CD4-positive, CD25-positive, alpha-beta regulatory T cell (primary cell): ENCODE data around the gene CARM1. TPM values are rescaled to one million over a fixed set of nuclear protein-coding genes. Genes with fewer than 3 reads are reported as not detected.

Source experiments
- ATAC-seq, 2 donors: fragments of 150-1000 bp; cut with Tn5 transposase; one replicate each; pipeline ENCODE4 v1.10.0; 2021; ENCODE audit warnings: low read depth in 2 of 2, moderate number of reproducible peaks in 2 of 2, moderate library complexity in 1 of 2
- DNase-seq, 3 donors: peaks; one replicate each; pipeline versions ENCODE4 v3.0.0 to v3.0.0-alpha.2; 2012 to 2022; ENCODE audit warnings: mixed read lengths in 1 of 3
- H3K27ac ChIP-seq: one replicate; pipeline ENCODE4 v1.7.0; 2013; ENCODE audit warnings: mild to moderate bottlenecking, low read length; ENCODE audit not compliant: insufficient read depth, poor library complexity, severe bottlenecking
- H3K27me3 ChIP-seq: one replicate; pipeline ENCODE4 v1.7.0; 2013; ENCODE audit warnings: low read length; ENCODE audit not compliant: control insufficient read depth, insufficient read depth
- H3K36me3 ChIP-seq: one replicate; pipeline ENCODE4 v1.7.0; 2013; ENCODE audit warnings: mild to moderate bottlenecking, low read length, moderate library complexity; ENCODE audit not compliant: control insufficient read depth, insufficient read depth
- H3K4me1 ChIP-seq: 2 replicates; pipeline ENCODE4 v1.7.0; 2013; ENCODE audit warnings: mild to moderate bottlenecking, low read length; ENCODE audit not compliant: insufficient read depth, control insufficient read depth, poor library complexity, severe bottlenecking
- H3K4me3 ChIP-seq: one replicate; pipeline ENCODE4 v1.7.0; 2013; ENCODE audit warnings: low read depth, mild to moderate bottlenecking, low read length, moderate library complexity
- H3K9me3 ChIP-seq, 2 experiments: 1 replicate in 1 of 2; 2 replicates in 1 of 2; pipeline ENCODE4 v1.7.0; 2013; ENCODE audit warnings: low read length in 2 of 2, mild to moderate bottlenecking in 1 of 2, moderate library complexity in 1 of 2; ENCODE audit not compliant: control insufficient read depth in 2 of 2
- H3K27ac Mint-ChIP-seq, 3 donors: one replicate each; pipeline ENCODE4 v1.8.0; 2020 to 2022; ENCODE audit warnings: mild to moderate bottlenecking in 3 of 3, mixed read lengths in 3 of 3, moderate library complexity in 2 of 3
- H3K27me3 Mint-ChIP-seq: one replicate; pipeline ENCODE4 v1.8.0; 2022; ENCODE audit warnings: mild to moderate bottlenecking, mixed read lengths
- H3K36me3 Mint-ChIP-seq: one replicate; pipeline ENCODE4 v1.8.0; 2020; ENCODE audit warnings: mixed read lengths
- H3K4me1 Mint-ChIP-seq, 4 donors: one replicate each; pipeline ENCODE4 v1.8.0; 2020 to 2022; ENCODE audit warnings: mixed read lengths in 4 of 4, mild to moderate bottlenecking in 1 of 4
- H3K4me3 Mint-ChIP-seq, 4 donors: one replicate each; pipeline ENCODE4 v1.8.0; 2020 to 2022; ENCODE audit warnings: mild to moderate bottlenecking in 4 of 4, mixed read lengths in 4 of 4, moderate library complexity in 3 of 4
- H3K9me3 Mint-ChIP-seq, 7 donors: one replicate each; pipeline ENCODE4 v1.8.0; 2020 to 2022; ENCODE audit warnings: mixed read lengths in 7 of 7, mild to moderate bottlenecking in 3 of 7, moderate library complexity in 2 of 7
- polyA plus RNA-seq, 4 donors: library from polyadenylated mRNA; unstranded; fragments of 300-500 nt; fragmentation: Illumina TruSeq; gene quantifications; one replicate each; pipeline ENCODE4 v1.2.3, GENCODE V29; 2021
- total RNA-seq: library from RNA; stranded (reverse); gene quantifications from one replicate; pipeline ENCODE4 v1.2.3, GENCODE V29; 2022

Gene CARM1
- total and polyA plus RNA-seq, 5 donors from 2014 or later = 0.39 to 26.0 (median 0.59) TPM

DNA sequence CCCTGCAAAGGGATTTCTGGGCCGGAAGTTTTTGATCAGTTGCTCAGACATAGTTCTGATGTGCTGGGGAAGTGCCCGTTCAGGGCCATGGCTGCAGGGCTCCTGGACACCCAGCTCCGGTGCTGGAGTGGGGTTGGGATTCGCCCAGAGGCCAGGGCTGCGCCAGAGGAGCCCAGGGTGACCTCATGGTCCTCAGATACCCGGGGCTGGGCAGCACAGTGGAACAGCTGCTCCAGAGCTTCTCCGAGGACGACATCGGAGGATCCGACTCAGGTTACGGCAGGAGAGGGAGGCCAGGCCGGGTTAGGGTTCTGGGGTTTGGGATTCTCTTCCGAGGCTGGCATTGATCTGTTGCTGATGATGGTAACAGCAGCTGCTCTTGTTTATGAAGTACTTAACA, 20.9 kb downstream of the CARM1 start:
- no peak for DNase-seq
- no peak for ATAC-seq
- no peak overlapping the region for H3K27ac ChIP-seq
- H3K4me1 Mint-ChIP-seq = peaks cover 0 to 26% (median 7%) of the 10 kb centered on the region in 4 donors
- no peaks in the 10 kb centered on the region for H3K27me3 ChIP-seq
- H3K27ac Mint-ChIP-seq = no peak overlapping the region
- H3K27me3 Mint-ChIP-seq = no peaks in the 10 kb centered on the region
- H3K36me3 ChIP-seq = no peaks in the 10 kb centered on the region
- H3K4me3 Mint-ChIP-seq = no peak overlapping the region
- H3K9me3 Mint-ChIP-seq = no peaks in the 10 kb centered on the region
- no peaks in the 10 kb centered on the region for H3K9me3 ChIP-seq
- no peaks in the 10 kb centered on the region for H3K36me3 Mint-ChIP-seq
- H3K4me3 ChIP-seq = no peak overlapping the region
- no peaks in the 10 kb centered on the region for H3K4me1 ChIP-seq

DNA sequence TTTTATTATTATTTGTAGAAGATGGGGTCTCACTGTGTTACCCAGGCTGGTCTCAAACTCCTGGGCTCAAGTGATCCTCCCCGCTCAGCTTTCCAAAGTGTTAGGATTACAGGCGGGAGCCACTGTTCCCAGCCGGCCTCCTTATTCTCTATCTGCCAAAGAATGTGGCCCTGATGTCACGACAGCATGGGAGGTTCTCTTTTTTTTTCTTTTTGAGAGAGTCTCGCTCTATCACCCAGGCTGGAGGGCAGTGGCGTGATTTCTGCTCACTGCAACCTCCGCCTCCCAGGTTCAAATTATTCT, 23.5 kb downstream of the CARM1 start:
- H3K27ac ChIP-seq = no peak overlapping the region
- no peaks in the 10 kb centered on the region for H3K36me3 ChIP-seq
- ATAC-seq = no peak
- H3K9me3 ChIP-seq = no peaks in the 10 kb centered on the region
- H3K4me1 Mint-ChIP-seq = peaks cover 0 to 17% (median 7%) of the 10 kb centered on the region in 4 donors
- H3K4me3 Mint-ChIP-seq = no peak overlapping the region
- H3K27me3 Mint-ChIP-seq = no peaks in the 10 kb centered on the region
- no peaks in the 10 kb centered on the region for H3K4me1 ChIP-seq
- H3K36me3 Mint-ChIP-seq = no peaks in the 10 kb centered on the region
- no peak overlapping the region for H3K4me3 ChIP-seq
- no peaks in the 10 kb centered on the region for H3K9me3 Mint-ChIP-seq
- DNase-seq = no peak
- no peaks in the 10 kb centered on the region for H3K27me3 ChIP-seq
- peak overlapping the region in 1 of 3 donors; percentile 26 for H3K27ac Mint-ChIP-seq

- ATAC-seq (no peak), DNase-seq (no peak)
- H3K9me3 ChIP-seq = no peaks in the 10 kb centered on the region
- H3K27me3 Mint-ChIP-seq = no peaks in the 10 kb centered on the region
- peaks cover 0 to 20% (median 9%) of the 10 kb centered on the region in 4 donors for H3K4me1 Mint-ChIP-seq
- H3K27ac ChIP-seq = no peak overlapping the region
- no peak overlapping the region for H3K4me3 Mint-ChIP-seq
- H3K27me3 ChIP-seq = no peaks in the 10 kb centered on the region
- H3K4me1 ChIP-seq = no peaks in the 10 kb centered on the region
- no peak overlapping the region for H3K4me3 ChIP-seq
- H3K36me3 ChIP-seq = no peaks in the 10 kb centered on the region
- no peaks in the 10 kb centered on the region for H3K36me3 Mint-ChIP-seq
- no peaks in the 10 kb centered on the region for H3K9me3 Mint-ChIP-seq
- peak overlapping the region in 1 of 3 donors; percentile 36 for H3K27ac Mint-ChIP-seq
Measured at GRCh38 chr19:10895363-10895762, 24.0 kb downstream of the CARM1 start.

GRCh38 chr19:10895920-10896319, 24.6 kb downstream of the CARM1 start:
- H3K9me3 Mint-ChIP-seq = no peaks in the 10 kb centered on the region
- peaks cover 0 to 21% (median 10%) of the 10 kb centered on the region in 4 donors for H3K4me1 Mint-ChIP-seq
- Histone ChIP-seq H3K36me3 (no peaks in the 10 kb centered on the region), H3K27ac (no peak overlapping the region), H3K4me1 (no peaks in the 10 kb centered on the region), H3K9me3 (no peaks in the 10 kb centered on the region), H3K4me3 (no peak overlapping the region), H3K27me3 (no peaks in the 10 kb centered on the region)
- H3K27ac Mint-ChIP-seq = peak overlapping the region in 1 of 3 donors; percentile 36
- H3K27me3 Mint-ChIP-seq = no peaks in the 10 kb centered on the region
- no peak overlapping the region for H3K4me3 Mint-ChIP-seq
- ATAC-seq (no peak), DNase-seq (no peak)
- no peaks in the 10 kb centered on the region for H3K36me3 Mint-ChIP-seq

GRCh38 chr19:10896851-10897526, 25.6 kb downstream of the CARM1 start:
- Histone ChIP-seq H3K36me3 (no peaks in the 10 kb centered on the region), H3K4me3 (no peak overlapping the region), H3K27me3 (no peaks in the 10 kb centered on the region), H3K27ac (no peak overlapping the region), H3K9me3 (no peaks in the 10 kb centered on the region), H3K4me1 (no peaks in the 10 kb centered on the region)
- Mint-ChIP-seq H3K9me3 (no peaks in the 10 kb centered on the region), H3K27ac (peak overlapping the region in 2 of 3 donors; percentile 30 to 86), H3K36me3 (no peaks in the 10 kb centered on the region), H3K27me3 (no peaks in the 10 kb centered on the region), H3K4me3 (no peak overlapping the region), H3K4me1 (peaks cover 0 to 17% (median 10%) of the 10 kb centered on the region in 4 donors)
- DNase-seq (peak in 1 of 3 donors; percentile 70), ATAC-seq (peak; percentile 45 to 68)

DNA sequence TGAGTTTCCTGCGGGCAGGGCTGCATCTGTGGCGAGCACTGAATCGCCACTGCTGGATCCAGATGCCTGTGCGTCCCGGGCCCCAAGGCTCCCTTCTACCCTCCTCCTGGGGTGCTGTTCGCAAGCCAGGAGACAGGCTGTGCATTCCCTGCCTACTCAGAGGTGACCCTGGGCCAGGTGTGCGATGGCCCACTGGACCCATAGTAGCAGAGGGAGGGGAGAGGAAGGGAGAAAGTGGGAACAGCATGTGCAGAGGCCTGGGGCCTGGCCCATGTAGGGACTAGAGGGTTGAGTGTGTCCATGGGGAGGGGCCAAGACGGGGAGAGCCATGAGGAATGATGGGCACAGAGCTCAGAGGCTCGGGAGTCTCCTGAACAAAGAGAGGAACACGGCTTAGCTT, 27.3 kb downstream of the CARM1 start:
- H3K36me3 Mint-ChIP-seq = no peaks in the 10 kb centered on the region
- Histone ChIP-seq H3K27ac (no peak overlapping the region), H3K36me3 (no peaks in the 10 kb centered on the region), H3K4me1 (no peaks in the 10 kb centered on the region), H3K4me3 (no peak overlapping the region), H3K27me3 (no peaks in the 10 kb centered on the region), H3K9me3 (no peaks in the 10 kb centered on the region)
- ATAC-seq = no peak
- H3K27me3 Mint-ChIP-seq = no peaks in the 10 kb centered on the region
- H3K9me3 Mint-ChIP-seq = peaks cover 0 to 6% (median 0%) of the 10 kb centered on the region in 7 donors
- H3K4me1 Mint-ChIP-seq = peaks cover 0 to 17% (median 10%) of the 10 kb centered on the region in 4 donors
- peak overlapping the region in 1 of 3 donors; percentile 15 for H3K27ac Mint-ChIP-seq
- no peak overlapping the region for H3K4me3 Mint-ChIP-seq
- DNase-seq = no peak

- peaks cover 3% of the 10 kb centered on the region for H3K36me3 Mint-ChIP-seq
- Histone ChIP-seq H3K27ac (no peak overlapping the region), H3K4me3 (no peak overlapping the region), H3K9me3 (no peaks in the 10 kb centered on the region), H3K36me3 (no peaks in the 10 kb centered on the region), H3K27me3 (no peaks in the 10 kb centered on the region), H3K4me1 (no peaks in the 10 kb centered on the region)
- H3K9me3 Mint-ChIP-seq = peaks cover 0 to 6% (median 0%) of the 10 kb centered on the region in 7 donors
- H3K27ac Mint-ChIP-seq = peak overlapping the region in 1 of 3 donors; percentile 51
- ATAC-seq (no peak), DNase-seq (no peak)
- H3K4me1 Mint-ChIP-seq = peaks cover 0 to 19% (median 9%) of the 10 kb centered on the region in 4 donors
- H3K27me3 Mint-ChIP-seq = no peaks in the 10 kb centered on the region
- no peak overlapping the region for H3K4me3 Mint-ChIP-seq
Measured at GRCh38 chr19:10899151-10899653, 27.8 kb downstream of the CARM1 start.

GRCh38 chr19:10907925-10908324, 36.6 kb downstream of the CARM1 start:
- Mint-ChIP-seq H3K27me3 (no peaks in the 10 kb centered on the region), H3K36me3 (peaks cover 14% of the 10 kb centered on the region), H3K9me3 (peaks cover 0 to 4% (median 0%) of the 10 kb centered on the region in 7 donors), H3K4me3 (no peak overlapping the region), H3K4me1 (peaks cover 0 to 2% (median 0%) of the 10 kb centered on the region in 4 donors), H3K27ac (no peak overlapping the region)
- DNase-seq (no peak), ATAC-seq (no peak)
- H3K27ac ChIP-seq = no peak overlapping the region
- H3K4me3 ChIP-seq = no peak overlapping the region
- H3K4me1 ChIP-seq = no peaks in the 10 kb centered on the region
- no peaks in the 10 kb centered on the region for H3K27me3 ChIP-seq
- no peaks in the 10 kb centered on the region for H3K9me3 ChIP-seq
- H3K36me3 ChIP-seq = peaks cover 24% of the 10 kb centered on the region
